GM12878 (cell line): ENCODE results near the gene CELF6.

Experiments used
- EP300 ChIP-seq, 2 experiments: fragments of 150-350 bp in 1 of 2; IDR thresholded peaks; 2 replicates each; pipeline ENCODE4 v1.6.1; 2011 to 2012; ENCODE audit warnings: low read depth in 2 of 2, low read length in 2 of 2, borderline replicate concordance in 1 of 2, improper control_type of control experiment in 1 of 2, inconsistent platforms in 1 of 2; ENCODE audit not compliant: control insufficient read depth in 1 of 2
- EZH2 ChIP-seq: IDR thresholded peaks from 2 replicates; pipeline ENCODE4 v1.6.1; 2012; ENCODE audit warnings: low read depth, mild to moderate bottlenecking, control low read depth, inconsistent platforms, low read length, borderline replicate concordance; ENCODE audit not compliant: control insufficient read depth
- MXI1 ChIP-seq: fragments of 150-350 bp; IDR thresholded peaks from 2 replicates; pipeline ENCODE4 v1.6.1; 2011; ENCODE audit warnings: low read depth, mild to moderate bottlenecking, inconsistent platforms, low read length, improper control_type of control experiment
- NR2F1 ChIP-seq: fragments of 450-650 bp; conservative IDR thresholded peaks from 2 replicates; pipeline ENCODE4 v1.6.1; 2017; ENCODE audit warnings: mild to moderate bottlenecking
- POLR2A ChIP-seq: IDR thresholded peaks from 2 replicates; pipeline ENCODE4 v1.6.1; 2011; ENCODE audit warnings: low read depth, mild to moderate bottlenecking, low read length
- SIN3A ChIP-seq: IDR thresholded peaks from 2 replicates; pipeline ENCODE4 v1.6.1; 2012; ENCODE audit warnings: low read depth, low read length, improper control_type of control experiment
- STAT3 ChIP-seq: IDR thresholded peaks from 2 replicates; pipeline ENCODE4 v1.6.1; 2011; ENCODE audit warnings: low read depth, low read length, improper control_type of control experiment
- TAF1 ChIP-seq: IDR thresholded peaks from 2 replicates; pipeline ENCODE4 v1.6.1; 2011; ENCODE audit warnings: mild to moderate bottlenecking, low read depth, low read length, borderline replicate concordance
- WRNIP1 ChIP-seq: IDR thresholded peaks from 2 replicates; pipeline ENCODE4 v1.6.1; 2011; ENCODE audit warnings: low read depth, low read length, improper control_type of control experiment, borderline replicate concordance
- TF ChIP-seq, protein P1 (sequence below), 3 experiments: IDR thresholded peaks in 2 of 3; conservative IDR thresholded peaks in 1 of 3; 2 replicates each; pipeline ENCODE4 v1.5.1; 2011; ENCODE audit warnings: low read depth in 3 of 3, low read length in 3 of 3, mild to moderate bottlenecking in 3 of 3, control low read depth in 2 of 3, moderate library complexity in 2 of 3, inconsistent platforms in 1 of 3, mixed read lengths in 1 of 3; ENCODE audit not compliant: control insufficient read depth in 2 of 3, insufficient read depth in 1 of 3; ENCODE audit errors: extremely low read depth in 1 of 3
- TF ChIP-seq, protein P2 (sequence below): IDR thresholded peaks from 2 replicates; pipeline ENCODE4 v1.6.1; 2012; ENCODE audit warnings: mild to moderate bottlenecking, low read depth, low read length

DNA sequence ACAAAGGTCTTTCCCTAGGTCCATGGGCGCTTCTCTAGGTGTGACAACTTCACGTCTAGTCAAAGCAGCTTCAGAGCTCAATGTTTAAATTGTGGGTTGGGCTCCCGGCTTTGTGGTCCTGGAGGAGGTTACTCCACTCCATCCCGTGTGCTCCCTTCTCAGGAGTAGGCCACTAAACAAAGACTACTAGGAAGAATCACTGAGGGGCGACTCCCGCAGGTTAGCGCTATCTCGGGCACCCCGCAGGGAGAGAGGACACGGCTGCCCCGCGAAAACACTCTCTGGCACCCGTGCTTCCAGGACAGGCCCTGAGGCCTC lies 48.1 kb downstream of the CELF6 start:
- TF ChIP-seq STAT3 (no peak), POLR2A (no peak), EP300 (IDR thresholded peaks at IDR 0.05; ENCODE audit: borderline replicate concordance in 1 of 2, control insufficient read depth in 1 of 2, low read depth in 2 of 2, low read length in 2 of 2) (no peak), MXI1 (no peak), SIN3A (no peak), EZH2 (no peak), TAF1 (no peak), NR2F1 (no peak), WRNIP1 (no peak)
- TF ChIP-seq, protein P1, sequence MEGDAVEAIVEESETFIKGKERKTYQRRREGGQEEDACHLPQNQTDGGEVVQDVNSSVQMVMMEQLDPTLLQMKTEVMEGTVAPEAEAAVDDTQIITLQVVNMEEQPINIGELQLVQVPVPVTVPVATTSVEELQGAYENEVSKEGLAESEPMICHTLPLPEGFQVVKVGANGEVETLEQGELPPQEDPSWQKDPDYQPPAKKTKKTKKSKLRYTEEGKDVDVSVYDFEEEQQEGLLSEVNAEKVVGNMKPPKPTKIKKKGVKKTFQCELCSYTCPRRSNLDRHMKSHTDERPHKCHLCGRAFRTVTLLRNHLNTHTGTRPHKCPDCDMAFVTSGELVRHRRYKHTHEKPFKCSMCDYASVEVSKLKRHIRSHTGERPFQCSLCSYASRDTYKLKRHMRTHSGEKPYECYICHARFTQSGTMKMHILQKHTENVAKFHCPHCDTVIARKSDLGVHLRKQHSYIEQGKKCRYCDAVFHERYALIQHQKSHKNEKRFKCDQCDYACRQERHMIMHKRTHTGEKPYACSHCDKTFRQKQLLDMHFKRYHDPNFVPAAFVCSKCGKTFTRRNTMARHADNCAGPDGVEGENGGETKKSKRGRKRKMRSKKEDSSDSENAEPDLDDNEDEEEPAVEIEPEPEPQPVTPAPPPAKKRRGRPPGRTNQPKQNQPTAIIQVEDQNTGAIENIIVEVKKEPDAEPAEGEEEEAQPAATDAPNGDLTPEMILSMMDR (IDR thresholded peaks at IDR 0.05 in 2 of 3, conservative IDR thresholded peaks at IDR 0.05 in 1 of 3; ENCODE audit: control insufficient read depth in 2 of 3, extremely low read depth in 1 of 3, insufficient read depth in 1 of 3, low read depth in 3 of 3, low read length in 3 of 3), result no peak
- TF ChIP-seq, protein P2, sequence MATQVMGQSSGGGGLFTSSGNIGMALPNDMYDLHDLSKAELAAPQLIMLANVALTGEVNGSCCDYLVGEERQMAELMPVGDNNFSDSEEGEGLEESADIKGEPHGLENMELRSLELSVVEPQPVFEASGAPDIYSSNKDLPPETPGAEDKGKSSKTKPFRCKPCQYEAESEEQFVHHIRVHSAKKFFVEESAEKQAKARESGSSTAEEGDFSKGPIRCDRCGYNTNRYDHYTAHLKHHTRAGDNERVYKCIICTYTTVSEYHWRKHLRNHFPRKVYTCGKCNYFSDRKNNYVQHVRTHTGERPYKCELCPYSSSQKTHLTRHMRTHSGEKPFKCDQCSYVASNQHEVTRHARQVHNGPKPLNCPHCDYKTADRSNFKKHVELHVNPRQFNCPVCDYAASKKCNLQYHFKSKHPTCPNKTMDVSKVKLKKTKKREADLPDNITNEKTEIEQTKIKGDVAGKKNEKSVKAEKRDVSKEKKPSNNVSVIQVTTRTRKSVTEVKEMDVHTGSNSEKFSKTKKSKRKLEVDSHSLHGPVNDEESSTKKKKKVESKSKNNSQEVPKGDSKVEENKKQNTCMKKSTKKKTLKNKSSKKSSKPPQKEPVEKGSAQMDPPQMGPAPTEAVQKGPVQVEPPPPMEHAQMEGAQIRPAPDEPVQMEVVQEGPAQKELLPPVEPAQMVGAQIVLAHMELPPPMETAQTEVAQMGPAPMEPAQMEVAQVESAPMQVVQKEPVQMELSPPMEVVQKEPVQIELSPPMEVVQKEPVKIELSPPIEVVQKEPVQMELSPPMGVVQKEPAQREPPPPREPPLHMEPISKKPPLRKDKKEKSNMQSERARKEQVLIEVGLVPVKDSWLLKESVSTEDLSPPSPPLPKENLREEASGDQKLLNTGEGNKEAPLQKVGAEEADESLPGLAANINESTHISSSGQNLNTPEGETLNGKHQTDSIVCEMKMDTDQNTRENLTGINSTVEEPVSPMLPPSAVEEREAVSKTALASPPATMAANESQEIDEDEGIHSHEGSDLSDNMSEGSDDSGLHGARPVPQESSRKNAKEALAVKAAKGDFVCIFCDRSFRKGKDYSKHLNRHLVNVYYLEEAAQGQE, result no peak
